ENCODE data around the gene ADAMTS17. TPM values are rescaled to one million over a fixed set of nuclear protein-coding genes. Genes with fewer than 3 reads are reported as not detected.

Gene ADAMTS17
- total and polyA plus RNA-seq, 9 of the 15 experiments (the other 6 are each of a cell fraction or from before 2014, with no cell fraction given) = 0.01 to 0.14 (median 0.07) TPM; not detected in 6

DNA sequence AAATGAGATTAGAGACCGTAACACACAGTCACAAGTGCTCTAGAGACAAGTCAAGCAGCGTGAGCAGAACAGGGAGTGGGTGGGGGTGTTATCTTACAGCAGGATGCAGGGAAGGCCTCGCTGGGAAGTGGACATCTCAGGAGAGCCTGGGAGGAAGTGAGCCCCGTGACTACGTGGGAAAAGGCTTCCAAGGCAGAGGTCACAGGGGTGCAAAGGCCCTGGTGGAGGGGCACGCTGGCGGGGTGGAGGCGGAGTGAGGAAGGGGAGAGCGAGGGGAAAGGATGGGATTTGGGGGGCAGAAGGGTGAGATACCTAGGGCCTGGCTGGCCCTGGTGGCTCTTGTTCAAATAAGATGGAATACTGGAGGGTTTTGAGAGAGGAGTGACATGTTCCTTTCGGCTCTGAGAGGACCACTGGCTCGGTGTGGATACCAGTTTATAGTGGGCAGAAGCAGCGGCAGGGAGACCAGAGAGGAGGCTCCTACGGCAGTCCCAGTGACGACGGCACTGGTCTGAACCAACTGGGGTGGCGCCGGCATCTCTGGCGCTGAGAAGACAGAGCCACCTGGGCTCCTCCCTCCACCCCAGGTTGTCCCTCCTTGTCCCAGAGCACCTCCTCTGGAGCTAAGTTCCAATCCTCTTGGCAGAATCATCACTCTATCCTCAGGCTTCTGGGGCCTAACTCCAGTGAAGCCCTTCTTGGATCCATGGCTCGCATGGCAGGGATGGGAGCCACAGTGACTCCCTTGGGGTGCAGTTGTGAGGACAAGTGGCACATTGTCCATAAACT is 342.3 kb downstream of the ADAMTS17 start:
- H3K27ac ChIP-seq (ENCODE audit: extremely low read depth, low read depth, low read length) = no peak overlapping the region
- H4K20me1 ChIP-seq (replicated peaks; ENCODE audit: control insufficient read depth, insufficient read depth, low read length) = no peaks in the 10 kb centered on the region
- no peak overlapping the region for H2AFZ ChIP-seq (ENCODE audit: low read depth, low read length)
- H3K4me1 ChIP-seq (replicated peaks in 1 of 2; ENCODE audit: control insufficient read depth in 2 of 2, insufficient read depth in 2 of 2, low read length in 2 of 2) = no peaks in the 10 kb centered on the region
- BruUV-seq (replicated peaks) = no TSS peak
- H3K9ac ChIP-seq (ENCODE audit: insufficient read depth in 1 of 2, low read depth in 2 of 2, low read length in 2 of 2) = no peak overlapping the region
- H3K9me3 ChIP-seq (replicated peaks; ENCODE audit: control insufficient read depth, insufficient read depth, low read depth, low read length) = no peaks in the 10 kb centered on the region
- H3K4me2 ChIP-seq (ENCODE audit: insufficient read depth, low read length) = no peak overlapping the region
- ChIA-PET CTCF (ENCODE audit: low intra/inter-chr PET ratio) (no interaction called here), POLR2A (no interaction called here)
- H3K4me3 ChIP-seq = no peak overlapping the region
- DNase-seq (ENCODE audit: extremely low read depth in 1 of 4, low spot score in 3 of 4) (no peak), ATAC-seq (no peak), FAIRE-seq (no peak)
- WGBS (ENCODE audit: insufficient coverage, low coverage, missing lambda C conversion rate) = under 1% methylated on average over 13 of the region's 19 CpGs
- H3K9me1 ChIP-seq (ENCODE audit: control insufficient read depth, insufficient read depth, low read length) = no peaks in the 10 kb centered on the region
- in situ Hi-C loops (cut with MboI) (no loop called here), intact Hi-C loops (cut with micrococcal nuclease) (no loop called here)
- peaks cover 6 to 65% of the 10 kb centered on the region in 2 experiments; a peak in 4 of 5 replicates for H3K27me3 ChIP-seq (ENCODE audit: control insufficient read depth in 2 of 2, insufficient read depth in 2 of 2, low read length in 2 of 2)
- H3K36me3 ChIP-seq (ENCODE audit: control insufficient read depth, insufficient read depth, low read length) = no peaks in the 10 kb centered on the region
- H3K79me2 ChIP-seq (ENCODE audit: control insufficient read depth, insufficient read depth, low read length) = no peaks in the 10 kb centered on the region
- TF ChIP-seq SMAD1 (IDR thresholded peaks at IDR 0.05; ENCODE audit: low read depth, low read length, partially characterized antibody) = no peak
- TF ChIP-seq TAF1 (IDR thresholded peaks at IDR 0.05; ENCODE audit: control insufficient read depth, extremely low read depth, insufficient read depth, low read length, severe bottlenecking) = no peak
- TF ChIP-seq, protein P1, sequence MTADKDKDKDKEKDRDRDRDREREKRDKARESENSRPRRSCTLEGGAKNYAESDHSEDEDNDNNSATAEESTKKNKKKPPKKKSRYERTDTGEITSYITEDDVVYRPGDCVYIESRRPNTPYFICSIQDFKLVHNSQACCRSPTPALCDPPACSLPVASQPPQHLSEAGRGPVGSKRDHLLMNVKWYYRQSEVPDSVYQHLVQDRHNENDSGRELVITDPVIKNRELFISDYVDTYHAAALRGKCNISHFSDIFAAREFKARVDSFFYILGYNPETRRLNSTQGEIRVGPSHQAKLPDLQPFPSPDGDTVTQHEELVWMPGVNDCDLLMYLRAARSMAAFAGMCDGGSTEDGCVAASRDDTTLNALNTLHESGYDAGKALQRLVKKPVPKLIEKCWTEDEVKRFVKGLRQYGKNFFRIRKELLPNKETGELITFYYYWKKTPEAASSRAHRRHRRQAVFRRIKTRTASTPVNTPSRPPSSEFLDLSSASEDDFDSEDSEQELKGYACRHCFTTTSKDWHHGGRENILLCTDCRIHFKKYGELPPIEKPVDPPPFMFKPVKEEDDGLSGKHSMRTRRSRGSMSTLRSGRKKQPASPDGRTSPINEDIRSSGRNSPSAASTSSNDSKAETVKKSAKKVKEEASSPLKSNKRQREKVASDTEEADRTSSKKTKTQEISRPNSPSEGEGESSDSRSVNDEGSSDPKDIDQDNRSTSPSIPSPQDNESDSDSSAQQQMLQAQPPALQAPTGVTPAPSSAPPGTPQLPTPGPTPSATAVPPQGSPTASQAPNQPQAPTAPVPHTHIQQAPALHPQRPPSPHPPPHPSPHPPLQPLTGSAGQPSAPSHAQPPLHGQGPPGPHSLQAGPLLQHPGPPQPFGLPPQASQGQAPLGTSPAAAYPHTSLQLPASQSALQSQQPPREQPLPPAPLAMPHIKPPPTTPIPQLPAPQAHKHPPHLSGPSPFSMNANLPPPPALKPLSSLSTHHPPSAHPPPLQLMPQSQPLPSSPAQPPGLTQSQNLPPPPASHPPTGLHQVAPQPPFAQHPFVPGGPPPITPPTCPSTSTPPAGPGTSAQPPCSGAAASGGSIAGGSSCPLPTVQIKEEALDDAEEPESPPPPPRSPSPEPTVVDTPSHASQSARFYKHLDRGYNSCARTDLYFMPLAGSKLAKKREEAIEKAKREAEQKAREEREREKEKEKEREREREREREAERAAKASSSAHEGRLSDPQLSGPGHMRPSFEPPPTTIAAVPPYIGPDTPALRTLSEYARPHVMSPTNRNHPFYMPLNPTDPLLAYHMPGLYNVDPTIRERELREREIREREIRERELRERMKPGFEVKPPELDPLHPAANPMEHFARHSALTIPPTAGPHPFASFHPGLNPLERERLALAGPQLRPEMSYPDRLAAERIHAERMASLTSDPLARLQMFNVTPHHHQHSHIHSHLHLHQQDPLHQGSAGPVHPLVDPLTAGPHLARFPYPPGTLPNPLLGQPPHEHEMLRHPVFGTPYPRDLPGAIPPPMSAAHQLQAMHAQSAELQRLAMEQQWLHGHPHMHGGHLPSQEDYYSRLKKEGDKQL (CRISPR knock-in tag; IDR thresholded peaks at IDR 0.05; ENCODE audit: borderline replicate concordance) = no peak
- TF ChIP-seq NFE2 (IDR thresholded peaks at IDR 0.05; ENCODE audit: low read depth) = no peak
- no peak for TF ChIP-seq ZNF398 (CRISPR knock-in tag; IDR thresholded peaks at IDR 0.05)
- TF ChIP-seq SMAD4 (CRISPR knock-in tag; conservative IDR thresholded peaks at IDR 0.05) = no peak
- TF ChIP-seq ZNF780A (CRISPR knock-in tag; IDR thresholded peaks at IDR 0.05) = no peak
- no peak for TF ChIP-seq ZBED1 (IDR thresholded peaks at IDR 0.05)
- TF ChIP-seq NBN (IDR thresholded peaks at IDR 0.05; ENCODE audit: low read depth) = no peak
- TF ChIP-seq RBM15 (IDR thresholded peaks at IDR 0.05; ENCODE audit: insufficient read depth, low read length) = no peak
- no peak for TF ChIP-seq ZNF785 (CRISPR knock-in tag; IDR thresholded peaks at IDR 0.05)
- TF ChIP-seq MTF1 (CRISPR knock-in tag; IDR thresholded peaks at IDR 0.05; ENCODE audit: borderline replicate concordance) = no peak
- no peak for TF ChIP-seq HSF4 (CRISPR knock-in tag; IDR thresholded peaks at IDR 0.05; ENCODE audit: borderline replicate concordance)
- TF ChIP-seq BRF2 (IDR thresholded peaks at IDR 0.05; ENCODE audit: borderline replicate concordance, insufficient read depth, insufficient read length) = no peak
